ENCODE results near the gene ZNF544.

DNA sequence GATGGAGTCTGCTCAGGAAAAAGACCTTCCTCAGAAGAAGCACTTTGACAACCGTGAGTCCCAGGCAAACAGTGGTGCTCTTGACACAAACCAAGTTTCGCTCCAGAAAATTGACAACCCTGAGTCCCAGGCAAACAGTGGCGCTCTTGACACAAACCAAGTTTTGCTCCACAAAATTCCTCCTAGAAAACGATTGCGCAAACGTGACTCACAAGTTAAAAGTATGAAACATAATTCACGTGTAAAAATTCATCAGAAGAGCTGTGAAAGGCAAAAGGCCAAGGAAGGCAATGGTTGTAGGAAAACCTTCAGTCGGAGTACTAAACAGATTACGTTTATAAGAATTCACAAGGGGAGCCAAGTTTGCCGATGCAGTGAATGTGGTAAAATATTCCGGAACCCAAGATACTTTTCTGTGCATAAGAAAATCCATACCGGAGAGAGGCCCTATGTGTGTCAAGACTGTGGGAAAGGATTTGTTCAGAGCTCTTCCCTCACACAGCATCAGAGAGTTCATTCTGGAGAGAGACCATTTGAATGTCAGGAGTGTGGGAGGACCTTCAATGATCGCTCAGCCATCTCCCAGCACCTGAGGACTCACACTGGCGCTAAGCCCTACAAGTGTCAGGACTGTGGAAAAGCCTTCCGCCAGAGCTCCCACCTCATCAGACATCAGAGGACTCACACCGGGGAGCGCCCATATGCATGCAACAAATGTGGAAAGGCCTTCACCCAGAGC, 16.2 kb upstream of the ZNF544 start:
- TF ChIP-seq POLR2A (IDR thresholded peaks at IDR 0.05; ENCODE audit: low read depth, low read length): no peak
- TF ChIP-seq POLR2AphosphoS5 (IDR thresholded peaks at IDR 0.05; ENCODE audit: low read depth, low read length): no peak
- no peak for TF ChIP-seq SPI1 (IDR thresholded peaks at IDR 0.05; ENCODE audit: low read depth, low read length)
- no peak for TF ChIP-seq TAF1 (IDR thresholded peaks at IDR 0.05; ENCODE audit: low read depth, low read length)
- no peak for TF ChIP-seq POU2F2 (IDR thresholded peaks at IDR 0.05; ENCODE audit: low read depth, low read length)

All from GM12891 (cell line).